Neural progenitor cell (in vitro differentiated cells): ENCODE measurements around the gene MIA2. TPM values are rescaled to one million over a fixed set of nuclear protein-coding genes. Genes with fewer than 3 reads are reported as not detected.

ENCODE experiments used
- DNase-seq: peaks from one replicate; pipeline ENCODE4 v3.0.0-alpha.2; 2016; ENCODE audit warnings: low spot score
- H2AFZ ChIP-seq: fragments of 200-600 bp; sonication (generic); replicated peaks from 2 replicates; pipeline ENCODE4 v1.6.1; 2016; ENCODE audit warnings: antibody characterized with exemption
- H3F3A ChIP-seq: fragments of 200-600 bp; sonication (generic); 2 replicates; pipeline ENCODE4 v1.6.1; 2016; ENCODE audit warnings: antibody characterized with exemption, low read depth
- H3K27ac ChIP-seq: fragments of 200-600 bp; sonication (generic); 2 replicates; pipeline ENCODE4 v1.5.1; 2016; ENCODE audit warnings: mild to moderate bottlenecking
- H3K27me3 ChIP-seq: fragments of 200-600 bp; sonication (generic); 2 replicates; pipeline ENCODE4 v1.6.1; 2016; ENCODE audit warnings: mild to moderate bottlenecking, moderate library complexity
- H3K36me3 ChIP-seq: fragments of 200-600 bp; sonication (generic); 2 replicates; pipeline ENCODE4 v1.5.1; 2016
- H3K4me1 ChIP-seq: fragments of 200-600 bp; sonication (generic); 2 replicates; pipeline ENCODE4 v1.6.1; 2016; ENCODE audit warnings: mixed run types
- H3K4me2 ChIP-seq: fragments of 200-600 bp; sonication (generic); 2 replicates; pipeline ENCODE4 v1.6.1; 2016
- H3K4me3 ChIP-seq: fragments of 200-600 bp; sonication (generic); 2 replicates; pipeline ENCODE4 v1.5.1; 2016
- H3K79me2 ChIP-seq: fragments of 200-600 bp; sonication (generic); 2 replicates; pipeline ENCODE4 v1.6.1; 2016; ENCODE audit warnings: low read depth
- H3K9ac ChIP-seq: fragments of 200-600 bp; sonication (generic); 2 replicates; pipeline ENCODE4 v1.6.1; 2016
- H3K9me3 ChIP-seq: fragments of 200-600 bp; sonication (generic); 2 replicates; pipeline ENCODE4 v1.5.1; 2016; ENCODE audit warnings: low read depth
- H4K20me1 ChIP-seq: fragments of 200-600 bp; sonication (generic); 2 replicates; pipeline ENCODE4 v1.6.1; 2016; ENCODE audit warnings: low read depth
- H3K27ac Mint-ChIP-seq: 3 replicates; pipeline ENCODE4 v1.8.0; 2021; ENCODE audit warnings: mixed read lengths
- H3K27me3 Mint-ChIP-seq: 2 replicates; pipeline ENCODE4 v1.8.0; 2022; ENCODE audit warnings: low read depth, mild to moderate bottlenecking, inconsistent platforms, moderate library complexity, mixed read lengths; ENCODE audit not compliant: insufficient read depth
- H3K36me3 Mint-ChIP-seq: 3 replicates; pipeline ENCODE4 v1.8.0; 2021; ENCODE audit warnings: mixed read lengths
- H3K4me1 Mint-ChIP-seq: 3 replicates; pipeline ENCODE4 v1.8.0; 2021; ENCODE audit warnings: mixed read lengths
- H3K4me3 Mint-ChIP-seq: 3 replicates; pipeline ENCODE4 v1.8.0; 2021; ENCODE audit warnings: mild to moderate bottlenecking, moderate library complexity, mixed read lengths
- H3K9me3 Mint-ChIP-seq: 3 replicates; pipeline ENCODE4 v1.8.0; 2020; ENCODE audit warnings: mixed read lengths
- EZH2 ChIP-seq: fragments of 200-600 bp; sonication (generic); IDR thresholded peaks from 2 replicates; pipeline ENCODE4 v1.6.1; 2017; ENCODE audit warnings: antibody characterized with exemption, mild to moderate bottlenecking, moderate library complexity
- EZH2phosphoT487 ChIP-seq: fragments of 200-600 bp; sonication (generic); IDR thresholded peaks from 2 replicates; pipeline ENCODE4 v1.6.1; 2017; ENCODE audit warnings: antibody characterized with exemption
- total RNA-seq: library from RNA; depleted of rRNA; stranded (reverse); fragments of >200 nt; gene quantifications from 2 replicates; pipeline ENCODE4 v1.2.3, GENCODE V29; 2015; ENCODE audit warnings: low replicate concordance
- TF ChIP-seq, protein P1 (sequence below): fragments of 200-600 bp; sonication (generic); IDR thresholded peaks from 2 replicates; pipeline ENCODE4 v1.5.1; 2017; ENCODE audit warnings: antibody characterized with exemption, mild to moderate bottlenecking

Gene MIA2
- total RNA-seq, 1 donor from 2014 or later = 13.0 TPM

- peaks cover 3% of the 10 kb centered on the region for H3F3A ChIP-seq
- no peaks in the 10 kb centered on the region for H3K27me3 ChIP-seq
- TF ChIP-seq EZH2phosphoT487 (no peak), EZH2 (no peak)
- TF ChIP-seq, protein P1, sequence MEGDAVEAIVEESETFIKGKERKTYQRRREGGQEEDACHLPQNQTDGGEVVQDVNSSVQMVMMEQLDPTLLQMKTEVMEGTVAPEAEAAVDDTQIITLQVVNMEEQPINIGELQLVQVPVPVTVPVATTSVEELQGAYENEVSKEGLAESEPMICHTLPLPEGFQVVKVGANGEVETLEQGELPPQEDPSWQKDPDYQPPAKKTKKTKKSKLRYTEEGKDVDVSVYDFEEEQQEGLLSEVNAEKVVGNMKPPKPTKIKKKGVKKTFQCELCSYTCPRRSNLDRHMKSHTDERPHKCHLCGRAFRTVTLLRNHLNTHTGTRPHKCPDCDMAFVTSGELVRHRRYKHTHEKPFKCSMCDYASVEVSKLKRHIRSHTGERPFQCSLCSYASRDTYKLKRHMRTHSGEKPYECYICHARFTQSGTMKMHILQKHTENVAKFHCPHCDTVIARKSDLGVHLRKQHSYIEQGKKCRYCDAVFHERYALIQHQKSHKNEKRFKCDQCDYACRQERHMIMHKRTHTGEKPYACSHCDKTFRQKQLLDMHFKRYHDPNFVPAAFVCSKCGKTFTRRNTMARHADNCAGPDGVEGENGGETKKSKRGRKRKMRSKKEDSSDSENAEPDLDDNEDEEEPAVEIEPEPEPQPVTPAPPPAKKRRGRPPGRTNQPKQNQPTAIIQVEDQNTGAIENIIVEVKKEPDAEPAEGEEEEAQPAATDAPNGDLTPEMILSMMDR = no peak
- H3K9me3 Mint-ChIP-seq = no peaks in the 10 kb centered on the region
- no peak overlapping the region for H3K4me3 ChIP-seq
- no peaks in the 10 kb centered on the region for H3K9me3 ChIP-seq
- no peak overlapping the region for H3K27ac Mint-ChIP-seq
- H3K9ac ChIP-seq = no peak overlapping the region
- H3K4me1 ChIP-seq = no peaks in the 10 kb centered on the region
- H3K4me2 ChIP-seq = no peak overlapping the region
- no peaks in the 10 kb centered on the region for H3K79me2 ChIP-seq
- no peak overlapping the region for H2AFZ ChIP-seq
- peaks cover 22% of the 10 kb centered on the region for H3K36me3 ChIP-seq
- H4K20me1 ChIP-seq = no peaks in the 10 kb centered on the region
- H3K4me1 Mint-ChIP-seq = peaks cover 12% of the 10 kb centered on the region
- H3K4me3 Mint-ChIP-seq = no peak overlapping the region
- H3K36me3 Mint-ChIP-seq = peaks cover 13% of the 10 kb centered on the region
- H3K27ac ChIP-seq = no peak overlapping the region
- H3K27me3 Mint-ChIP-seq = no peaks in the 10 kb centered on the region
- DNase-seq = no peak
Observed at GRCh38 chr14:39302124-39302810, 68.6 kb downstream of the MIA2 start.

GRCh38 chr14:39303115-39303514 lies 69.4 kb downstream of the MIA2 start:
- H3K27me3 ChIP-seq = no peaks in the 10 kb centered on the region
- no peak for DNase-seq
- TF ChIP-seq, protein P1 = no peak
- TF ChIP-seq EZH2 (no peak), EZH2phosphoT487 (no peak)
- Mint-ChIP-seq H3K9me3 (no peaks in the 10 kb centered on the region), H3K4me1 (peaks cover 12% of the 10 kb centered on the region), H3K4me3 (no peak overlapping the region), H3K27me3 (no peaks in the 10 kb centered on the region), H3K36me3 (peaks cover 8% of the 10 kb centered on the region), H3K27ac (no peak overlapping the region)
- H3K36me3 ChIP-seq = peaks cover 22% of the 10 kb centered on the region
- peaks cover 3% of the 10 kb centered on the region for H3F3A ChIP-seq
- no peaks in the 10 kb centered on the region for H4K20me1 ChIP-seq
- no peaks in the 10 kb centered on the region for H3K4me1 ChIP-seq
- H3K9ac ChIP-seq = no peak overlapping the region
- H3K9me3 ChIP-seq = no peaks in the 10 kb centered on the region
- no peak overlapping the region for H3K4me3 ChIP-seq
- H2AFZ ChIP-seq = no peak overlapping the region
- H3K79me2 ChIP-seq = no peaks in the 10 kb centered on the region
- no peak overlapping the region for H3K4me2 ChIP-seq
- H3K27ac ChIP-seq = no peak overlapping the region

GRCh38 chr14:39307815-39308214 lies 74.1 kb downstream of the MIA2 start:
- Histone ChIP-seq H3K27ac (no peak overlapping the region), H3K4me1 (no peaks in the 10 kb centered on the region), H3K9me3 (no peaks in the 10 kb centered on the region), H3K4me2 (no peak overlapping the region), H2AFZ (no peak overlapping the region), H4K20me1 (no peaks in the 10 kb centered on the region), H3K4me3 (no peak overlapping the region), H3K9ac (no peak overlapping the region), H3K27me3 (no peaks in the 10 kb centered on the region), H3F3A (no peaks in the 10 kb centered on the region), H3K36me3 (peaks cover 14% of the 10 kb centered on the region), H3K79me2 (no peaks in the 10 kb centered on the region)
- Mint-ChIP-seq H3K4me3 (no peak overlapping the region), H3K27me3 (no peaks in the 10 kb centered on the region), H3K4me1 (peaks cover 4% of the 10 kb centered on the region), H3K9me3 (no peaks in the 10 kb centered on the region), H3K27ac (no peak overlapping the region), H3K36me3 (peaks cover 13% of the 10 kb centered on the region)
- no peak for DNase-seq
- TF ChIP-seq EZH2phosphoT487 = no peak
- no peak for TF ChIP-seq EZH2
- TF ChIP-seq, protein P1 = no peak
